CD14-positive monocyte (primary cell): ENCODE data around the gene TP73. TPM values are rescaled to one million over a fixed set of nuclear protein-coding genes. Genes with fewer than 3 reads are reported as not detected.

Experiments
- DNase-seq, 3 donors: peaks; one replicate each; pipeline ENCODE4 v3.0.0-alpha.2; 2011 to 2022
- H2AFZ ChIP-seq: 2 replicates; pipeline ENCODE4 v1.6.0; 2012; ENCODE audit warnings: mild to moderate bottlenecking, low read depth, low read length, inconsistent platforms; ENCODE audit not compliant: insufficient read depth, poor library complexity, severe bottlenecking
- H3K27ac ChIP-seq, 2 donors: 1 replicate in 1 of 2; 2 replicates in 1 of 2; pipeline ENCODE4 v1.5.1; 2012 to 2013; ENCODE audit warnings: low read length in 2 of 2, control low read depth in 1 of 2, inconsistent platforms in 1 of 2, low read depth in 1 of 2, mild to moderate bottlenecking in 1 of 2
- H3K27me3 ChIP-seq, 2 donors: one replicate each; pipeline versions ENCODE4 v1.6.0 to v1.6.1; 2011 to 2013; ENCODE audit warnings: low read length in 2 of 2; ENCODE audit not compliant: control insufficient read depth in 2 of 2, insufficient read depth in 2 of 2
- H3K36me3 ChIP-seq, 2 donors: replicated peaks in 1 of 2; 1 replicate in 1 of 2; 2 replicates in 1 of 2; pipeline versions ENCODE4 v1.5.1 to v1.6.1; 2012 to 2013; ENCODE audit warnings: low read length in 2 of 2, control low read depth in 1 of 2, inconsistent platforms in 1 of 2, mild to moderate bottlenecking in 1 of 2; ENCODE audit not compliant: insufficient read depth in 2 of 2, control insufficient read depth in 1 of 2
- H3K4me1 ChIP-seq, 2 donors: 1 replicate in 1 of 2; 2 replicates in 1 of 2; pipeline versions ENCODE4 v1.5.1 to v1.6.1; 2012 to 2013; ENCODE audit warnings: low read length in 2 of 2, control low read depth in 1 of 2, inconsistent platforms in 1 of 2, mild to moderate bottlenecking in 1 of 2, moderate library complexity in 1 of 2; ENCODE audit not compliant: insufficient read depth in 2 of 2, control insufficient read depth in 1 of 2
- H3K4me2 ChIP-seq: replicated peaks from 2 replicates; pipeline ENCODE3; 2012; ENCODE audit warnings: low read length, moderate library complexity, mild to moderate bottlenecking; ENCODE audit not compliant: poor library complexity, severe bottlenecking; ENCODE audit errors: extremely low read depth
- H3K4me3 ChIP-seq, 3 experiments: fragments of 200-600 bp in 1 of 3; sonication (generic) in 1 of 3; replicated peaks in 1 of 3; 1 replicate in 2 of 3; 2 replicates in 1 of 3; pipeline ENCODE4 v1.5.1; 2011 to 2013; ENCODE audit warnings: low read length in 3 of 3, mild to moderate bottlenecking in 3 of 3, control low read depth in 2 of 3, low read depth in 2 of 3, inconsistent platforms in 1 of 3, moderate library complexity in 1 of 3
- H3K79me2 ChIP-seq: 2 replicates; pipeline ENCODE4 v1.6.0; 2012; ENCODE audit warnings: mild to moderate bottlenecking, control low read depth, inconsistent platforms, low read length, moderate library complexity; ENCODE audit not compliant: insufficient read depth
- H3K9ac ChIP-seq: 2 replicates; pipeline ENCODE4 v1.6.0; 2017; ENCODE audit warnings: low read length, mild to moderate bottlenecking; ENCODE audit not compliant: insufficient read depth, poor library complexity, severe bottlenecking
- H3K9me3 ChIP-seq, 2 donors: replicated peaks in 1 of 2; 1 replicate in 1 of 2; 2 replicates in 1 of 2; pipeline versions ENCODE4 v1.5.1 to v1.6.1; 2012 to 2013; ENCODE audit warnings: low read length in 2 of 2, control low read depth in 1 of 2; ENCODE audit not compliant: control insufficient read depth in 1 of 2, insufficient read depth in 1 of 2
- H4K20me1 ChIP-seq: 2 replicates; pipeline ENCODE4 v1.6.0; 2012; ENCODE audit warnings: mild to moderate bottlenecking, low read length, control low read depth, moderate library complexity; ENCODE audit not compliant: insufficient read depth
- H3K27ac Mint-ChIP-seq, 7 donors: one replicate each; pipeline ENCODE4 v1.8.0; 2020; ENCODE audit warnings: mild to moderate bottlenecking in 7 of 7, mixed read lengths in 7 of 7, moderate library complexity in 6 of 7, inconsistent platforms in 2 of 7
- H3K27me3 Mint-ChIP-seq, 3 donors: one replicate each; pipeline ENCODE4 v1.8.0; 2021 to 2022; ENCODE audit warnings: low read depth in 3 of 3, mild to moderate bottlenecking in 3 of 3, mixed read lengths in 3 of 3, moderate library complexity in 3 of 3, inconsistent platforms in 1 of 3
- H3K36me3 Mint-ChIP-seq, 2 donors: one replicate each; pipeline ENCODE4 v1.8.0; 2020; ENCODE audit warnings: mixed read lengths in 2 of 2, inconsistent platforms in 1 of 2, mild to moderate bottlenecking in 1 of 2
- H3K4me1 Mint-ChIP-seq: one replicate; pipeline ENCODE4 v1.8.0; 2020; ENCODE audit warnings: mild to moderate bottlenecking, mixed read lengths
- H3K4me3 Mint-ChIP-seq, 2 donors: one replicate each; pipeline ENCODE4 v1.8.0; 2020; ENCODE audit warnings: mild to moderate bottlenecking in 2 of 2, mixed read lengths in 2 of 2, moderate library complexity in 1 of 2
- H3K9me3 Mint-ChIP-seq, 7 donors: one replicate each; pipeline ENCODE4 v1.8.0; 2020 to 2022; ENCODE audit warnings: mixed read lengths in 7 of 7, mild to moderate bottlenecking in 6 of 7, moderate library complexity in 6 of 7, inconsistent platforms in 2 of 7
- WGBS: methylation state at CpG from one replicate; pipeline ENCODE4 v1.1.5; 2013; ENCODE audit warnings: missing lambda C conversion rate; ENCODE audit not compliant: insufficient coverage; 5-methylcytosine and 5-hydroxymethylcytosine counted together
- intact Hi-C, 2 donors: fragments of 100-400 bp; cut with micrococcal nuclease; formaldehyde crosslinking; loops; one replicate each; pipeline versions ENCODE4 v1.15.0 to v1.15.1; 2023
- polyA plus RNA-seq, 3 donors: library from polyadenylated mRNA; depleted of rRNA in 1 of 3; unstranded in 2 of 3; stranded (reverse) in 1 of 3; fragments of 300-500 nt in 2 of 3; fragments of >200 nt in 1 of 3; fragmentation: Illumina TruSeq in 2 of 3; gene quantifications; 1 replicate in 2 of 3; 2 replicates in 1 of 3; pipeline ENCODE4 v1.2.3, GENCODE V29; 2012 to 2021
- TF ChIP-seq, protein P1 (sequence below): fragments of 200-600 bp; IDR thresholded peaks from one replicate; pipeline ENCODE4 v1.8.0; 2022; ENCODE audit warnings: antibody characterized with exemption, mild to moderate bottlenecking

The TP73 gene
- polyA plus RNA-seq, 3 donors = 0.21 to 0.42 TPM; not detected in 1

DNA sequence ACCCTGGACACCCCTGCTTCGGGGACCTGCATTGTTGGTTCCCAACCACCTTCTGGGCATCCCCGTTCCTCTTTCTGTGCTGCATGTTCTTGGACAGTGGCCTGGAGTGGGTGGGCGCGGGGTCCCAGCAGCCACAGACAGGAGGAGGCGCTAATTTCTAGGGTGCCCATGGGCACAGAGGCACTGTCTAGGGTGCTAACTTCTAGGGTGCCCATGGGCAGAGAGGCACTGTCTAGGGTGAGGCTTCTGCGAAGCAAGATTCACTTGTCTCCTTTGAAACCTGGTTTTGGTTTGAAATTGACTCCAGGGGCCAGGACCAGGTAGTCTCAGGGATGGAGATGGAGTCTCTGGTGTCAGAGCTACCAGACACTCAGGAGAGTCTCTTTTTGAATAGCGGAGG lies 40.2 kb upstream of the TP73 start:
- H4K20me1 ChIP-seq = no peaks in the 10 kb centered on the region
- H3K4me1 ChIP-seq = peaks cover 24 to 33% of the 10 kb centered on the region in 2 donors
- H3K9me3 ChIP-seq = no peaks in the 10 kb centered on the region
- peak overlapping the region; percentile 81 for H3K4me2 ChIP-seq
- H3K9ac ChIP-seq = peak overlapping the region; percentile 8
- H3K36me3 Mint-ChIP-seq = no peaks in the 10 kb centered on the region
- H3K27me3 ChIP-seq = peaks cover 0 to 19% of the 10 kb centered on the region in 2 donors
- no peak for DNase-seq
- intact Hi-C loops = no loop called here
- peaks cover 17 to 34% (median 26%) of the 10 kb centered on the region in 3 donors for H3K27me3 Mint-ChIP-seq
- H3K36me3 ChIP-seq = no peaks in the 10 kb centered on the region
- peaks cover 28% of the 10 kb centered on the region for H3K4me1 Mint-ChIP-seq
- TF ChIP-seq, protein P1, sequence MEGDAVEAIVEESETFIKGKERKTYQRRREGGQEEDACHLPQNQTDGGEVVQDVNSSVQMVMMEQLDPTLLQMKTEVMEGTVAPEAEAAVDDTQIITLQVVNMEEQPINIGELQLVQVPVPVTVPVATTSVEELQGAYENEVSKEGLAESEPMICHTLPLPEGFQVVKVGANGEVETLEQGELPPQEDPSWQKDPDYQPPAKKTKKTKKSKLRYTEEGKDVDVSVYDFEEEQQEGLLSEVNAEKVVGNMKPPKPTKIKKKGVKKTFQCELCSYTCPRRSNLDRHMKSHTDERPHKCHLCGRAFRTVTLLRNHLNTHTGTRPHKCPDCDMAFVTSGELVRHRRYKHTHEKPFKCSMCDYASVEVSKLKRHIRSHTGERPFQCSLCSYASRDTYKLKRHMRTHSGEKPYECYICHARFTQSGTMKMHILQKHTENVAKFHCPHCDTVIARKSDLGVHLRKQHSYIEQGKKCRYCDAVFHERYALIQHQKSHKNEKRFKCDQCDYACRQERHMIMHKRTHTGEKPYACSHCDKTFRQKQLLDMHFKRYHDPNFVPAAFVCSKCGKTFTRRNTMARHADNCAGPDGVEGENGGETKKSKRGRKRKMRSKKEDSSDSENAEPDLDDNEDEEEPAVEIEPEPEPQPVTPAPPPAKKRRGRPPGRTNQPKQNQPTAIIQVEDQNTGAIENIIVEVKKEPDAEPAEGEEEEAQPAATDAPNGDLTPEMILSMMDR = no peak
- WGBS = 48% methylated on average over 7 of the region's 7 CpGs
- H3K27ac Mint-ChIP-seq = peak overlapping the region in 2 of 7 donors; percentile 30 to 50
- H3K4me3 ChIP-seq = peak overlapping the region in 1 of 3 experiments; percentile 73
- peak overlapping the region; percentile 41 for H2AFZ ChIP-seq
- peak overlapping the region; percentile 86 to 91 for H3K4me3 Mint-ChIP-seq
- no peaks in the 10 kb centered on the region for H3K79me2 ChIP-seq
- peaks cover 0 to 1% (median 0%) of the 10 kb centered on the region in 7 donors for H3K9me3 Mint-ChIP-seq
- no peak overlapping the region for H3K27ac ChIP-seq

DNA sequence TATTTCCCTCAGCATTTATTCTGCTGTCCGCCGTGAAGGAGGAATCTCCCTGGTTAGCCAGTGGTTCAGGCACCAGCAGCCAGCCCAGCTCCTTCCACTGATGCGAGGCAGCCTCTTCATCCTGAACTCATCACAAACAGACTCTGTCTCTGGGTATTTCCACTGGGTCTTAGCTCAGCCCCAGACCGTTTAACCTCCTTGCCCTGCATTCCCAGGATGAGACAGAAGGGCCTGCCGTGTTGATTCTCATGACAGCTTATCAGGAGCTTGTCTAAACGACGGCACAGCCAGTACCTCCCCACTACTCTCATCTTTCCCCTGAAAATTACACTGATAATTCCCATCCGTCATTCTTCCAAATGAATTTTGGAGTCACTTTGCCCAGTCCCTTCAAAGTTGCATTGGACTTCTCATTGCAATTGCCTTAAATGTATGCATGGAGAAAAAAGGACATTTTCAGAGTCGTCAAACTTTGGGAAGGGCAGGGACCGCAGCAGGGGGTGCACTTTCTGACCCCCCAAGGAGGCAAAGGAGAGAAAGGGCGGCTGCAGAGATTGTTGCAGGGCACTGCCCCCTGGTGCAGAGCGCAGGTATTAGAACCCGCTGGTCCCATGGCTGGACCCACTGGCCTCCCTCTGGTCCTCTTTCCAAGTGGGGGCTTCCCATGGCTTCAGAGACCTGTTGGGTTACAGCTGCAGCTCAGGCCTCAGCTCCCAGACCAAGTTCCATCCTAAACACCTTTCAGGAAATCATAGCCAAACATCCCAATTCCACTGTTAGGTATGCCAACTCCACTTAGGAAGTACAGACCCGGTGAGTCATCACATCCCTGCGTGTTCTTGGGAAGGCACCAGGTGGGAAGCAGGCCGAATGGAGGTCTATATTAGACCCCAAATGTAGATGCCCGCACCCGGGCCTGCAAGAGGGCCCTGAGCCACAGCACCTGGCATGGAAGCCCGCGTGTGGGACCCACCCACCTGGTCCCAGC lies 37.3 kb upstream of the TP73 start:
- TF ChIP-seq, protein P1 = peak; percentile 69
- H3K27ac ChIP-seq = no peak overlapping the region
- Mint-ChIP-seq H3K27me3 (peaks cover 16 to 41% (median 31%) of the 10 kb centered on the region in 3 donors), H3K36me3 (no peaks in the 10 kb centered on the region), H3K9me3 (peaks cover 0 to 1% (median 0%) of the 10 kb centered on the region in 7 donors), H3K4me3 (no peak overlapping the region), H3K27ac (no peak overlapping the region), H3K4me1 (peaks cover 29% of the 10 kb centered on the region)
- no peaks in the 10 kb centered on the region for H4K20me1 ChIP-seq
- H2AFZ ChIP-seq = no peak overlapping the region
- H3K36me3 ChIP-seq = no peaks in the 10 kb centered on the region
- H3K27me3 ChIP-seq = peaks cover 0 to 19% of the 10 kb centered on the region in 2 donors
- no peak overlapping the region for H3K4me3 ChIP-seq
- 61% methylated on average over 18 of the region's 20 CpGs for WGBS
- H3K79me2 ChIP-seq = no peaks in the 10 kb centered on the region
- H3K9ac ChIP-seq = no peak overlapping the region
- H3K4me1 ChIP-seq = peaks cover 29 to 31% of the 10 kb centered on the region in 2 donors
- no peak overlapping the region for H3K4me2 ChIP-seq
- no peaks in the 10 kb centered on the region for H3K9me3 ChIP-seq
- intact Hi-C loops = loop anchor here in 1 of 2 donors (5.0 kb wide), 1 partner anchor 48 kb away; no protein-coding TSS in a partner anchor
- DNase-seq = no peak
